SK-N-SH (cell line): ENCODE results near the gene GGACT. TPM values are rescaled to one million over a fixed set of nuclear protein-coding genes. Genes with fewer than 3 reads are reported as not detected.
"Not testable (repeated sequence)": the region's sequence is repeated elsewhere in the genome, so short reads cannot be mapped to it uniquely, and the experiment has no call there.

ENCODE experiments used
- CTCF ChIA-PET: fragments of 300-600, 350-600 bp; formaldehyde crosslinking; extraction: SDS; loops from one replicate; lab custom pipeline; 2021; lab: Yijun Ruan, JAX
- POLR2A ChIA-PET: fragments of 350-600 bp; sonication (Branson Sonifier 250); formaldehyde crosslinking; extraction: SDS; loops from one replicate; lab custom pipeline; 2020; ENCODE audit warnings: antibody characterized with exemption, inconsistent platforms; lab: Yijun Ruan, JAX
- DNase-seq: peaks from one replicate; pipeline ENCODE4 v3.0.0; 2012
- H2AFZ ChIP-seq: fragments of 200-600 bp; sonication (generic); 2 replicates; pipeline ENCODE4 v1.8.1; 2016; ENCODE audit warnings: antibody characterized with exemption, mild to moderate bottlenecking, low read depth
- H3F3A ChIP-seq: fragments of 200-600 bp; sonication (generic); replicated peaks from 2 replicates; pipeline ENCODE3; 2016; ENCODE audit warnings: antibody characterized with exemption, mild to moderate bottlenecking; ENCODE audit not compliant: insufficient read depth
- H3K27ac ChIP-seq, 2 experiments: fragments of 200-500 bp in 1 of 2; fragments of 200-600 bp in 1 of 2; sonication (Bioruptor generic) in 1 of 2; sonication (generic), shearing (Covaris generic) in 1 of 2; 2 replicates each; pipeline versions ENCODE4 v1.5.1 to v1.6.1; 2014 to 2016; ENCODE audit warnings: low read depth in 2 of 2, inconsistent platforms in 1 of 2, low read length in 1 of 2, mild to moderate bottlenecking in 1 of 2, mixed read lengths in 1 of 2
- H3K27me3 ChIP-seq: fragments of 200-600 bp; sonication (generic), shearing (Covaris generic); 2 replicates; pipeline ENCODE4 v1.6.1; 2016; ENCODE audit warnings: mixed run types; ENCODE audit not compliant: insufficient read depth
- H3K36me3 ChIP-seq, 2 experiments: fragments of 200-500 bp in 1 of 2; fragments of 200-600 bp in 1 of 2; sonication (Bioruptor generic) in 1 of 2; sonication (generic) in 1 of 2; replicated peaks in 1 of 2; 2 replicates each; pipeline versions ENCODE3 to v1.5.1; 2014 to 2016; ENCODE audit warnings: low read length in 1 of 2, mild to moderate bottlenecking in 1 of 2; ENCODE audit not compliant: insufficient read depth in 2 of 2, control insufficient read depth in 1 of 2
- H3K4me1 ChIP-seq, 2 experiments: fragments of 200-500 bp in 1 of 2; fragments of 200-600 bp in 1 of 2; sonication (Bioruptor generic) in 1 of 2; sonication (generic), shearing (Covaris generic) in 1 of 2; 2 replicates each; pipeline versions ENCODE4 v1.5.1 to v1.6.1; 2014 to 2016; ENCODE audit warnings: low read depth in 1 of 2, low read length in 1 of 2, mixed run types in 1 of 2; ENCODE audit not compliant: insufficient read depth in 2 of 2, control insufficient read depth in 1 of 2
- H3K4me2 ChIP-seq: fragments of 200-600 bp; sonication (generic), shearing (Covaris generic); 2 replicates; pipeline ENCODE4 v1.6.1; 2017; ENCODE audit warnings: mixed run types
- H3K4me3 ChIP-seq, 2 experiments: fragments of 200-500 bp in 1 of 2; fragments of 200-600 bp in 1 of 2; sonication (Bioruptor generic) in 1 of 2; sonication (generic), shearing (Covaris generic) in 1 of 2; 2 replicates each; pipeline versions ENCODE4 v1.5.1 to v1.8.1; 2014 to 2016; ENCODE audit warnings: low read depth in 2 of 2, inconsistent platforms in 1 of 2, low read length in 1 of 2, mild to moderate bottlenecking in 1 of 2, mixed read lengths in 1 of 2, moderate library complexity in 1 of 2
- H3K79me2 ChIP-seq: fragments of 200-600 bp; sonication (generic); 2 replicates; pipeline ENCODE4 v1.8.1; 2017; ENCODE audit warnings: mild to moderate bottlenecking; ENCODE audit not compliant: insufficient read depth
- H3K9ac ChIP-seq: fragments of 200-600 bp; sonication (generic); 2 replicates; pipeline ENCODE4 v1.6.1; 2017; ENCODE audit warnings: mixed run types
- H3K9me2 ChIP-seq: fragments of 200-600 bp; sonication (generic); 2 replicates; pipeline ENCODE4 v1.6.1; 2017; ENCODE audit warnings: mixed run types
- H3K9me3 ChIP-seq: fragments of 200-600 bp; sonication (generic); 2 replicates; pipeline ENCODE4 v1.6.1; 2017; ENCODE audit warnings: mixed run types, mild to moderate bottlenecking, moderate library complexity
- H4K20me1 ChIP-seq: fragments of 200-600 bp; sonication (generic); 2 replicates; pipeline ENCODE4 v1.6.1; 2017; ENCODE audit warnings: mild to moderate bottlenecking, mixed run types; ENCODE audit not compliant: insufficient read depth
- CHD2 ChIP-seq: fragments of 150-350 bp; IDR thresholded peaks from 2 replicates; pipeline ENCODE4 v1.6.1; 2018; ENCODE audit warnings: low read length; ENCODE audit not compliant: partially characterized antibody
- ELF1 ChIP-seq: IDR thresholded peaks from 2 replicates; pipeline ENCODE4 v1.4.0; 2012
- EP300 ChIP-seq, 2 experiments: IDR thresholded peaks; 2 replicates each; pipeline versions ENCODE4 v1.4.0 to v1.6.1; 2012; ENCODE audit warnings: borderline replicate concordance in 1 of 2, low read depth in 1 of 2, low read length in 1 of 2
- FOSL2 ChIP-seq: IDR thresholded peaks from 2 replicates; pipeline ENCODE4 v1.4.0; 2012; ENCODE audit warnings: low read depth, mild to moderate bottlenecking, moderate library complexity, borderline replicate concordance
- FOXJ3 ChIP-seq: sonication (generic); formaldehyde crosslinking; IDR thresholded peaks from 2 replicates; pipeline ENCODE4 v1.5.1; 2020; ENCODE audit warnings: mild to moderate bottlenecking, missing genetic modification reagents
- FOXM1 ChIP-seq: IDR thresholded peaks from 2 replicates; pipeline ENCODE4 v1.4.0; 2012; ENCODE audit warnings: low read depth, mild to moderate bottlenecking
- GABPA ChIP-seq: IDR thresholded peaks from 2 replicates; pipeline ENCODE4 v1.4.0; 2012; ENCODE audit warnings: low read depth, mild to moderate bottlenecking
- JUND ChIP-seq: IDR thresholded peaks from 2 replicates; pipeline ENCODE4 v1.4.0; 2012
- NFIC ChIP-seq: IDR thresholded peaks from 2 replicates; pipeline ENCODE4 v1.4.0; 2012; ENCODE audit warnings: borderline replicate concordance
- NRF1 ChIP-seq: IDR thresholded peaks from 2 replicates; pipeline ENCODE4 v1.6.1; 2012; ENCODE audit warnings: low read depth, mild to moderate bottlenecking, low read length
- PBX3 ChIP-seq: IDR thresholded peaks from 2 replicates; pipeline ENCODE4; 2012
- RAD21 ChIP-seq: IDR thresholded peaks from 2 replicates; pipeline ENCODE4 v1.6.1; 2012; ENCODE audit warnings: mild to moderate bottlenecking, low read length
- RFX5 ChIP-seq: IDR thresholded peaks from 2 replicates; pipeline ENCODE4 v1.6.1; 2012; ENCODE audit warnings: mild to moderate bottlenecking, improper control_type of control experiment, low read length
- RXRA ChIP-seq: IDR thresholded peaks from 2 replicates; pipeline ENCODE4 v1.4.0; 2012; ENCODE audit warnings: low read depth, mild to moderate bottlenecking, borderline replicate concordance
- SIN3A ChIP-seq: IDR thresholded peaks from 2 replicates; pipeline ENCODE4 v1.6.1; 2012; ENCODE audit warnings: low read depth, mild to moderate bottlenecking, low read length, moderate library complexity, borderline replicate concordance
- SMC3 ChIP-seq: IDR thresholded peaks from 2 replicates; pipeline ENCODE4 v1.6.1; 2012; ENCODE audit warnings: low read depth, low read length, improper control_type of control experiment
- TAF1 ChIP-seq: IDR thresholded peaks from 2 replicates; pipeline ENCODE4 v1.6.1; 2012; ENCODE audit warnings: low read depth, mild to moderate bottlenecking, low read length, moderate library complexity, borderline replicate concordance
- TCF12 ChIP-seq: IDR thresholded peaks from 2 replicates; pipeline ENCODE4 v1.4.0; 2012
- WGBS: methylation state at CpG from one replicate; pipeline ENCODE4 v1.1.6; 2017; ENCODE audit warnings: low lambda C conversion rate; 5-methylcytosine and 5-hydroxymethylcytosine counted together
- polyA plus RNA-seq, 3 experiments: library from polyadenylated mRNA; depleted of rRNA; stranded (reverse); fragments of >200 nt; gene quantifications; 2 replicates each; pipeline ENCODE4 v1.2.3, GENCODE V29; 2012
- TF ChIP-seq, protein P1 (sequence below): fragments of 200-600 bp; sonication (generic); IDR thresholded peaks from 2 replicates; pipeline ENCODE4 v1.6.1; 2017; ENCODE audit warnings: antibody characterized with exemption, mild to moderate bottlenecking, moderate library complexity
- TF ChIP-seq, protein P2 (sequence below): IDR thresholded peaks from 2 replicates; pipeline ENCODE4 v1.6.1; 2012; ENCODE audit warnings: mild to moderate bottlenecking, low read depth, low read length, moderate library complexity

The GGACT gene
- polyA plus RNA-seq, 1 of the 3 experiments (the other 2 are of a cell fraction): 7.1 TPM

DNA sequence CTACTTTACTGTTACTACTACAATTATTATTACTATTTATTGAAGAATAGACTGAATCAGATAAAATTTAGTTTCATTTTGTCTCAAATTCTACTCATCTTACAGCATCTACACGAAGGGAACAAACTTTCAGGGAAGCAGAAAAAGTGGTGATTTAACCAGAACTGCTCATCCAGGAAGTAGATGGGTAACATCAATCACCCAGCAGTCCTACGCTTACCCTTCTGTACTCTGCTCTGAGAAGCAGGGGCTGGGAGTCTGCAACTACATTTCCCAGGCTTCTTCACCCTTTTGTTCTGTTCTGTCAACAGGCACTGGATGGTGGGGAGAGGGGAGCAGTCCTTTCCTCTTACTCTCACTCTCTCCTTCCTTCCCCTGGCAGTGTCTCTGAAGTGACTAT is 31.4 kb upstream of the GGACT start:
- Histone ChIP-seq H4K20me1 (no peaks in the 10 kb centered on the region), H3K9me2 (no peaks in the 10 kb centered on the region), H3K9ac (no peak overlapping the region), H3K4me1 (no peaks in the 10 kb centered on the region), H3K4me2 (no peak overlapping the region), H2AFZ (no peak overlapping the region), H3K27me3 (no peaks in the 10 kb centered on the region), H3K79me2 (no peaks in the 10 kb centered on the region), H3K9me3 (no peaks in the 10 kb centered on the region), H3K27ac (no peak overlapping the region), H3F3A (no peaks in the 10 kb centered on the region), H3K4me3 (no peak overlapping the region), H3K36me3 (peaks cover 3 to 18% of the 10 kb centered on the region in 2 experiments)
- TF ChIP-seq SIN3A (no peak), GABPA (no peak), CHD2 (no peak), SMC3 (no peak), JUND (no peak), RAD21 (no peak), TAF1 (no peak), NRF1 (no peak), RXRA (no peak), NFIC (no peak), PBX3 (no peak), FOXJ3 (CRISPR knock-in tag) (no peak), TCF12 (no peak), ELF1 (no peak), RFX5 (no peak), EP300 (IDR thresholded peaks at IDR 0.05; ENCODE audit: borderline replicate concordance in 1 of 2, low read depth in 1 of 2, low read length in 1 of 2) (no peak), FOSL2 (no peak), FOXM1 (no peak)
- TF ChIP-seq, protein P1, sequence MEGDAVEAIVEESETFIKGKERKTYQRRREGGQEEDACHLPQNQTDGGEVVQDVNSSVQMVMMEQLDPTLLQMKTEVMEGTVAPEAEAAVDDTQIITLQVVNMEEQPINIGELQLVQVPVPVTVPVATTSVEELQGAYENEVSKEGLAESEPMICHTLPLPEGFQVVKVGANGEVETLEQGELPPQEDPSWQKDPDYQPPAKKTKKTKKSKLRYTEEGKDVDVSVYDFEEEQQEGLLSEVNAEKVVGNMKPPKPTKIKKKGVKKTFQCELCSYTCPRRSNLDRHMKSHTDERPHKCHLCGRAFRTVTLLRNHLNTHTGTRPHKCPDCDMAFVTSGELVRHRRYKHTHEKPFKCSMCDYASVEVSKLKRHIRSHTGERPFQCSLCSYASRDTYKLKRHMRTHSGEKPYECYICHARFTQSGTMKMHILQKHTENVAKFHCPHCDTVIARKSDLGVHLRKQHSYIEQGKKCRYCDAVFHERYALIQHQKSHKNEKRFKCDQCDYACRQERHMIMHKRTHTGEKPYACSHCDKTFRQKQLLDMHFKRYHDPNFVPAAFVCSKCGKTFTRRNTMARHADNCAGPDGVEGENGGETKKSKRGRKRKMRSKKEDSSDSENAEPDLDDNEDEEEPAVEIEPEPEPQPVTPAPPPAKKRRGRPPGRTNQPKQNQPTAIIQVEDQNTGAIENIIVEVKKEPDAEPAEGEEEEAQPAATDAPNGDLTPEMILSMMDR: no peak
- TF ChIP-seq, protein P2, sequence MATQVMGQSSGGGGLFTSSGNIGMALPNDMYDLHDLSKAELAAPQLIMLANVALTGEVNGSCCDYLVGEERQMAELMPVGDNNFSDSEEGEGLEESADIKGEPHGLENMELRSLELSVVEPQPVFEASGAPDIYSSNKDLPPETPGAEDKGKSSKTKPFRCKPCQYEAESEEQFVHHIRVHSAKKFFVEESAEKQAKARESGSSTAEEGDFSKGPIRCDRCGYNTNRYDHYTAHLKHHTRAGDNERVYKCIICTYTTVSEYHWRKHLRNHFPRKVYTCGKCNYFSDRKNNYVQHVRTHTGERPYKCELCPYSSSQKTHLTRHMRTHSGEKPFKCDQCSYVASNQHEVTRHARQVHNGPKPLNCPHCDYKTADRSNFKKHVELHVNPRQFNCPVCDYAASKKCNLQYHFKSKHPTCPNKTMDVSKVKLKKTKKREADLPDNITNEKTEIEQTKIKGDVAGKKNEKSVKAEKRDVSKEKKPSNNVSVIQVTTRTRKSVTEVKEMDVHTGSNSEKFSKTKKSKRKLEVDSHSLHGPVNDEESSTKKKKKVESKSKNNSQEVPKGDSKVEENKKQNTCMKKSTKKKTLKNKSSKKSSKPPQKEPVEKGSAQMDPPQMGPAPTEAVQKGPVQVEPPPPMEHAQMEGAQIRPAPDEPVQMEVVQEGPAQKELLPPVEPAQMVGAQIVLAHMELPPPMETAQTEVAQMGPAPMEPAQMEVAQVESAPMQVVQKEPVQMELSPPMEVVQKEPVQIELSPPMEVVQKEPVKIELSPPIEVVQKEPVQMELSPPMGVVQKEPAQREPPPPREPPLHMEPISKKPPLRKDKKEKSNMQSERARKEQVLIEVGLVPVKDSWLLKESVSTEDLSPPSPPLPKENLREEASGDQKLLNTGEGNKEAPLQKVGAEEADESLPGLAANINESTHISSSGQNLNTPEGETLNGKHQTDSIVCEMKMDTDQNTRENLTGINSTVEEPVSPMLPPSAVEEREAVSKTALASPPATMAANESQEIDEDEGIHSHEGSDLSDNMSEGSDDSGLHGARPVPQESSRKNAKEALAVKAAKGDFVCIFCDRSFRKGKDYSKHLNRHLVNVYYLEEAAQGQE: no peak
- ChIA-PET CTCF (no interaction called here), POLR2A (no interaction called here)
- 96% methylated on average over 2 of the region's 2 CpGs for WGBS
- DNase-seq: no peak

DNA sequence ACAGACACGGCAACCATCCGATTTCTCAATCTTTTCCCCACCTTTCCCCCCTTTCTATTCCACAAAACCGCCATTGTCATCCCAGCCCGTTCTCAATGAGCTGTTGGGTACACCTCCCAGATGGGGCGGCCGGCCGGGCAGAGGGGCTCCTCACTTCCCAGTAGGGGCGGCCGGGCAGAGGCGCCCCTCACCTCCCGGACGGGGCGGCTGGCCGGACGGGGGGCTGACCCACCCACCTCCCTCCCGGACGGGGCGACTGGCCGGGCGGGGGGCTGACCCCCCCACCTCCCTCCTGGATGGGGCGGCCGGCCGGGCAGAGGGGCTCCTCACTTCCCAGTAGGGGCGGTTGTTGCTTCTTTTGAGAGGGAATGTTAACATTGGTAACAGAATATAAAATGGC is 30.3 kb upstream of the GGACT start:
- POLR2A ChIA-PET: not testable (repeated sequence)

More for the DNA sequence above, 30.3 kb upstream of the GGACT start:
- H3K9me2 ChIP-seq, H3F3A ChIP-seq, CTCF ChIA-PET, H3K4me1 ChIP-seq, H3K27me3 ChIP-seq, H3K27ac ChIP-seq, H4K20me1 ChIP-seq, H2AFZ ChIP-seq, DNase-seq, H3K4me2 ChIP-seq, H3K4me3 ChIP-seq, H3K9me3 ChIP-seq, H3K79me2 ChIP-seq, H3K9ac ChIP-seq: not testable (repeated sequence)
- H3K36me3 ChIP-seq: peaks cover 0 to 11% of the 10 kb centered on the region in 2 experiments
- WGBS: 97% methylated on average over 21 of the region's 24 CpGs
